ENCODE measurements around the gene EFCAB5.
A peak's percentile ranks its signal among the peaks of the same experiment; 100 is the strongest.
"Not testable (repeated sequence)": the region's sequence is repeated elsewhere in the genome, so short reads cannot be mapped to it uniquely, and the experiment has no call there.

Gene EFCAB5

GRCh38 chr17:30104575-30105339 is 163.3 kb downstream of the EFCAB5 start:
- peak; percentile 71 for DNase-seq (ENCODE audit: low read depth, low spot score)
- H3K4me3 ChIP-seq (ENCODE audit: low read depth, low read length) = peak overlapping the region; percentile 34
- in situ Hi-C loops (cut with HindIII; ENCODE audit: low sequenced_read_pairs) = no loop called here
- TF ChIP-seq CTCF (IDR thresholded peaks at IDR 0.05; ENCODE audit: low read depth, low read length) = peak; percentile 95

GRCh38 chr17:30112794-30113193 is 171.4 kb downstream of the EFCAB5 start:
- no peak for DNase-seq (ENCODE audit: low read depth, low spot score)
- no peak for TF ChIP-seq CTCF (IDR thresholded peaks at IDR 0.05; ENCODE audit: low read depth, low read length)
- no peak overlapping the region for H3K4me3 ChIP-seq (ENCODE audit: low read depth, low read length)
- in situ Hi-C loops (cut with HindIII; ENCODE audit: low sequenced_read_pairs) = no loop called here

DNA sequence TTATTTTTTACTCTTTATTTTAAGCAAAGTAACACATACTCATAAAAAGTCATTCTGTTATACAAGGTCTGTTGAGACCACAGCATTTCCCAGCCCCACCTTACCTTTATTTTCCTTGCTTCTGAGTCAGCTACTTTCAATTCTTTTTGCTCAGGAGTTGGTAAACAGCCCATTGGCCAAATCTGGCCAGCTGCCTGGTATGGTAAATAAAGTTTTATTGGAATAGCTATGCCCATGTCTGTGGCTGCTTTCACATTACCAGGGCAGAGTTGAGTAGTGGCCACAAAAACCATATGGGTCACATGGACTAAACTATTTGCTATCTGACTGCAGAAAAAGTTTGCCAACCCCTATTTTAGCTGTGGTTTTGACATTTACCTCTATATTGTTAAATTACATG is 171.8 kb downstream of the EFCAB5 start:
- no peak for TF ChIP-seq CTCF (IDR thresholded peaks at IDR 0.05; ENCODE audit: low read depth, low read length)
- no peak overlapping the region for H3K4me3 ChIP-seq (ENCODE audit: low read depth, low read length)
- DNase-seq (ENCODE audit: low read depth, low spot score) = peak; percentile 68
- in situ Hi-C loops (cut with HindIII; ENCODE audit: low sequenced_read_pairs) = no loop called here

- H3K4me3 ChIP-seq (ENCODE audit: low read depth, low read length) = peak overlapping the region; percentile 76
- in situ Hi-C loops (cut with HindIII; ENCODE audit: low sequenced_read_pairs) = no loop called here
- DNase-seq (ENCODE audit: low read depth, low spot score) = no peak
- TF ChIP-seq CTCF (IDR thresholded peaks at IDR 0.05; ENCODE audit: low read depth, low read length) = no peak
Observed at GRCh38 chr17:30116345-30116660, 174.9 kb downstream of the EFCAB5 start.

- TF ChIP-seq CTCF (IDR thresholded peaks at IDR 0.05; ENCODE audit: low read depth, low read length) = no peak
- DNase-seq (ENCODE audit: low read depth, low spot score) = peak; percentile 96
- in situ Hi-C loops (cut with HindIII; ENCODE audit: low sequenced_read_pairs) = no loop called here
- H3K4me3 ChIP-seq (ENCODE audit: low read depth, low read length) = peak within 1 kb of the TSS; percentile 76
Observed at GRCh38 chr17:30116661-30117551, 175.5 kb downstream of the EFCAB5 start, which contains the start of gene NSRP1. TSS of gene NSRP1 (plus strand) at chr17:30116816. CDS start at chr17:30116844, 28 bp downstream.

- no peak for TF ChIP-seq CTCF (IDR thresholded peaks at IDR 0.05; ENCODE audit: low read depth, low read length)
- DNase-seq (ENCODE audit: low read depth, low spot score) = no peak
- in situ Hi-C loops (cut with HindIII; ENCODE audit: low sequenced_read_pairs) = no loop called here
- peak overlapping the region; percentile 76 for H3K4me3 ChIP-seq (ENCODE audit: low read depth, low read length)
Observed at GRCh38 chr17:30117675-30118081, 176.2 kb downstream of the EFCAB5 start.

GRCh38 chr17:30118635-30119034 is 177.2 kb downstream of the EFCAB5 start:
- in situ Hi-C loops (cut with HindIII; ENCODE audit: low sequenced_read_pairs); H3K4me3 ChIP-seq (ENCODE audit: low read depth, low read length); DNase-seq (ENCODE audit: low read depth, low spot score): not testable (repeated sequence)
